Type B pancreatic cell (in vitro differentiated cells): ENCODE data around the gene MTMR10. TPM values are rescaled to one million over a fixed set of nuclear protein-coding genes. Genes with fewer than 3 reads are reported as not detected.

Experiments used
- DNase-seq: peaks from one replicate; pipeline ENCODE4 v3.0.0; 2021; ENCODE audit warnings: mixed read lengths; ENCODE audit not compliant: unreplicated experiment; ENCODE audit errors: extremely low spot score
- H3K27ac Mint-ChIP-seq: 2 replicates; pipeline ENCODE4 v1.8.0; 2021; ENCODE audit warnings: mild to moderate bottlenecking, mixed read lengths
- H3K27me3 Mint-ChIP-seq: 2 replicates; pipeline ENCODE4 v1.8.0; 2021; ENCODE audit warnings: mixed read lengths
- H3K36me3 Mint-ChIP-seq: 2 replicates; pipeline ENCODE4 v1.8.0; 2021; ENCODE audit warnings: mixed read lengths
- H3K4me1 Mint-ChIP-seq: one replicate; pipeline ENCODE4 v1.8.0; 2021; ENCODE audit warnings: mixed read lengths; ENCODE audit not compliant: unreplicated experiment
- H3K4me3 Mint-ChIP-seq: 2 replicates; pipeline ENCODE4 v1.8.0; 2021; ENCODE audit warnings: mild to moderate bottlenecking, mixed read lengths
- H3K9me3 Mint-ChIP-seq: 2 replicates; pipeline ENCODE4 v1.8.0; 2021; ENCODE audit warnings: mixed read lengths
- total RNA-seq: library from RNA; stranded (reverse); gene quantifications from 2 replicates; pipeline ENCODE4 v1.2.1, GENCODE V29; 2021; ENCODE audit warnings: low replicate concordance
- TF ChIP-seq, protein P1 (sequence below): fragments of 200-600 bp; sonication (generic); conservative IDR thresholded peaks from 2 replicates; pipeline ENCODE4 v1.5.0; 2021; ENCODE audit warnings: antibody characterized with exemption, mild to moderate bottlenecking

MTMR10 gene
- total RNA-seq, 1 donor from 2014 or later: 16.7 TPM

DNA sequence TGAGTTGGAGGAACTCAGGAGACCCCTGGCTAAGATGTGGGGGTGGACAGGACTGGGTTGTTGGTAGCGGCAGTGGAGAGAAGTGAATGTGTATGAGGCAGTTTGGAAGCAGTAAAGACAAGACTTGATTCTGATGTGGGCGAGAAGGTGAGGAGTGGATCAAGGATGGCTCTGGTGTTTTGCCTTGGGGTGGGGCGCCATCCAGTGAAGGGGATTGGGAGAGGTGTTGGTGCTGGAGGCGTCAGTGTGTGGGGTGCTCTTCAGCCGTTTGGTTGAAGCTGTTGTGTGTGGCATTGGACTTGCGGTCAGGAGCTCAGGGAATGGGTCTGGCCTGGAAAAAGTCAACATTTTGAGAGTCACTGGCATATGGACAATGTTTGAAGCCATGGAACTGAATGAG, 74.4 kb downstream of the MTMR10 start:
- peaks cover 13% of the 10 kb centered on the region for H3K36me3 Mint-ChIP-seq

DNA sequence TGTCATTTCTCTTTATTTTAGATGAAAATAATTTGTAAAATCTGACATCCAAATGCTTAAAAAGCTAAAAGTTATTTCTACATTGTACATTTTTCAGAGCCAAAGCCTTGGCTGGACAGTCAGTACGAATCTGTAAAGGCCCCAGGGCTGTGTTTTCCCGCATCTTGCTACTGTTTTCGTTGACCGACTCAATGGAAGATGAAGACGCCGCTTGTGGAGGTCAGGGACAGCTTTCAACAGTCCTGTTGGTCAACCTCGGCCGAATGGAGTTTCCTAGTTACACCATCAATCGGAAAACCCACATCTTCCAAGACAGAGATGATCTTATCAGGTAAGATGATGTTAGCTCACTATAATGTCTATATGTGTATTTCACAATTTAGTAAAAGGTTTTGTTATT, 77.7 kb downstream of the MTMR10 start:
- Mint-ChIP-seq H3K27me3 (no peaks in the 10 kb centered on the region), H3K4me3 (no peak overlapping the region), H3K4me1 (no peaks in the 10 kb centered on the region), H3K27ac (no peak overlapping the region), H3K9me3 (no peaks in the 10 kb centered on the region), H3K36me3 (peaks cover 10% of the 10 kb centered on the region)
- no peak for DNase-seq
- TF ChIP-seq, protein P1, sequence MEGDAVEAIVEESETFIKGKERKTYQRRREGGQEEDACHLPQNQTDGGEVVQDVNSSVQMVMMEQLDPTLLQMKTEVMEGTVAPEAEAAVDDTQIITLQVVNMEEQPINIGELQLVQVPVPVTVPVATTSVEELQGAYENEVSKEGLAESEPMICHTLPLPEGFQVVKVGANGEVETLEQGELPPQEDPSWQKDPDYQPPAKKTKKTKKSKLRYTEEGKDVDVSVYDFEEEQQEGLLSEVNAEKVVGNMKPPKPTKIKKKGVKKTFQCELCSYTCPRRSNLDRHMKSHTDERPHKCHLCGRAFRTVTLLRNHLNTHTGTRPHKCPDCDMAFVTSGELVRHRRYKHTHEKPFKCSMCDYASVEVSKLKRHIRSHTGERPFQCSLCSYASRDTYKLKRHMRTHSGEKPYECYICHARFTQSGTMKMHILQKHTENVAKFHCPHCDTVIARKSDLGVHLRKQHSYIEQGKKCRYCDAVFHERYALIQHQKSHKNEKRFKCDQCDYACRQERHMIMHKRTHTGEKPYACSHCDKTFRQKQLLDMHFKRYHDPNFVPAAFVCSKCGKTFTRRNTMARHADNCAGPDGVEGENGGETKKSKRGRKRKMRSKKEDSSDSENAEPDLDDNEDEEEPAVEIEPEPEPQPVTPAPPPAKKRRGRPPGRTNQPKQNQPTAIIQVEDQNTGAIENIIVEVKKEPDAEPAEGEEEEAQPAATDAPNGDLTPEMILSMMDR: no peak

More for the DNA sequence above, 74.4 kb downstream of the MTMR10 start:
- H3K27ac Mint-ChIP-seq: no peak overlapping the region
- H3K9me3 Mint-ChIP-seq: no peaks in the 10 kb centered on the region
- no peak overlapping the region for H3K4me3 Mint-ChIP-seq
- TF ChIP-seq, protein P1: no peak
- H3K4me1 Mint-ChIP-seq: no peaks in the 10 kb centered on the region
- DNase-seq: no peak
- H3K27me3 Mint-ChIP-seq: no peaks in the 10 kb centered on the region

DNA sequence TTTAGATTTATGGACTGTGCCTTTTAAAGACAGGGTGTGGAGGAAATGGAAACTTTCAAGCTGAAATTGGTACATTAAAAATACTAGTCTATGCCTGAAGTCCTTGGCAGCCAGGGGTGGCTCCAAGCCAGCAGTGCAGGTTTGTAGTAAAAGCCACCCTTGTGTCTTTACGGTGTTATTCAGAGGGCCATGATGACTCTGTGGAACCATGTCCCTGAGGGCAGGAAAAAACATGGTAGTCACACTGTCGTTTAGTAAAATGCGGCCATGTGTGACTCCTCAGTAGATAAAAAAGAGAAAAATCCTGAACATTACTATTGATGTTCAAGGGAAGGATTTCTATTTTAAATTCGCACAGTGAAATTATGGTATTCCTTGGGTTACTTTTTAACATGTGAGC, 85.1 kb downstream of the MTMR10 start:
- no peaks in the 10 kb centered on the region for H3K27me3 Mint-ChIP-seq
- H3K4me3 Mint-ChIP-seq: peak overlapping the region; percentile 17
- peaks cover 24% of the 10 kb centered on the region for H3K4me1 Mint-ChIP-seq
- DNase-seq: no peak
- H3K36me3 Mint-ChIP-seq: peaks cover 5% of the 10 kb centered on the region
- no peaks in the 10 kb centered on the region for H3K9me3 Mint-ChIP-seq
- TF ChIP-seq, protein P1: no peak
- no peak overlapping the region for H3K27ac Mint-ChIP-seq

DNA sequence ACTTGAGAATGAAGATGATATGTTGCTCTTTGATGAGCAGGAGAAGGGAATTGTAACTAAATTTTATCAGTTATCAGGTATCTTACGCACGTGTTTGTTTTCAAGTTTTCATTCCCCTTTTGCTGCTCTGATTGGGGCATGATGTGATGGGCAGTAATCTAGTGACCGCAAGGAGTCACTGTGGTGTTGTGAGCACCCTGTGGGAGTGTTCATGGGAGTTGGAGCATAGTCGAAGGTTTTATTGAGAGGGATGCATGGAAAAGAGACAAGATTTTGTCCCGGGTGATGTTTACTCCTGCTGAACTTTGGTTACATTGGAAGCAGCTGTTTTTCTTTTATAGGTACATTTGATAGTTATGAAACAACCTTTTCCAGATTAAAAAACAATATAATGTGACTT, 85.6 kb downstream of the MTMR10 start:
- H3K27me3 Mint-ChIP-seq: no peaks in the 10 kb centered on the region
- no peak for DNase-seq
- no peaks in the 10 kb centered on the region for H3K9me3 Mint-ChIP-seq
- H3K36me3 Mint-ChIP-seq: peaks cover 5% of the 10 kb centered on the region
- H3K4me3 Mint-ChIP-seq: peak overlapping the region; percentile 17
- peaks cover 24% of the 10 kb centered on the region for H3K4me1 Mint-ChIP-seq
- TF ChIP-seq, protein P1: peak; percentile 29
- peak overlapping the region; percentile 30 for H3K27ac Mint-ChIP-seq

DNA sequence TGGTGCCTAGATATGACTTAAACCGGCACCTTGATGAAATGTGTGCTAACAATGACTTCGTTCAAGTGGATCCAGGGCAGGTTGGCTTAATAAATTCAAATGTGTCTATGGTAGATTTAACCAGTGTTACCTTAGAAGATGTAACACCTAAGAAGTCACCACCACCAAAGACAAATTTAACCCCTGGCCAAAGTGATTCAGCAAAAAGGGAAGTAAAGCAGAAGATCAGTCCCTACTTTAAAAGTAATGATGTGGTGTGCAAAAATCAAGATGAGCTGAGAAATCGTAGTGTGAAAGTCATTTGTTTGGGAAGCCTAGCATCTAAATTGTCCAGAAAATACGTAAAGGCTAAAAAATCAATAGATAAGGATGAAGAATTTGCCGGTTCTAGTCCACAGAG, 86.6 kb downstream of the MTMR10 start:
- Mint-ChIP-seq H3K27me3 (no peaks in the 10 kb centered on the region), H3K27ac (no peak overlapping the region), H3K36me3 (peaks cover 5% of the 10 kb centered on the region), H3K4me3 (peak overlapping the region; percentile 98), H3K4me1 (peaks cover 24% of the 10 kb centered on the region), H3K9me3 (no peaks in the 10 kb centered on the region)
- DNase-seq: no peak
- TF ChIP-seq, protein P1: no peak
